Ascending aorta (tissue), 2 donors: Measurements from ENCODE around the gene CEACAM16. TPM values are rescaled to one million over a fixed set of nuclear protein-coding genes. Genes with fewer than 3 reads are reported as not detected.
A peak's percentile ranks its signal among the peaks of the same experiment; 100 is the strongest.

ENCODE experiments used
- DNase-seq, 2 donors: peaks; one replicate each; pipeline ENCODE4 v3.0.0-alpha.2; 2019; ENCODE audit warnings: low spot score in 2 of 2
- H3K27ac ChIP-seq, 2 donors: fragments of 200-600 bp; sonication (generic); one replicate each; pipeline ENCODE4 v1.5.1; 2016 to 2017; ENCODE audit warnings: mild to moderate bottlenecking in 1 of 2
- H3K27me3 ChIP-seq: fragments of 200-600 bp; sonication (generic); one replicate; pipeline ENCODE4 v1.5.1; 2017
- H3K36me3 ChIP-seq, 2 donors: fragments of 200-600 bp; sonication (generic); one replicate each; pipeline ENCODE4 v1.5.1; 2016
- H3K4me1 ChIP-seq, 2 donors: fragments of 200-600 bp; sonication (generic); one replicate each; pipeline ENCODE4 v1.5.1; 2016 to 2017; ENCODE audit warnings: mild to moderate bottlenecking in 1 of 2
- H3K4me3 ChIP-seq, 2 donors: fragments of 200-600 bp; sonication (generic); one replicate each; pipeline ENCODE4 v1.5.1; 2016 to 2017; ENCODE audit warnings: mild to moderate bottlenecking in 1 of 2
- H3K9me3 ChIP-seq, 2 donors: fragments of 200-600 bp; sonication (generic); one replicate each; pipeline ENCODE4 v1.5.1; 2016
- intact Hi-C: fragments of 100-400 bp; cut with DNase I; formaldehyde crosslinking; loops from one replicate; pipeline ENCODE4 v1.15.1; 2023
- total RNA-seq: library from RNA; depleted of rRNA; stranded (reverse); fragments of >200 nt; gene quantifications from one replicate; pipeline ENCODE4 v1.1.0, GENCODE V29; 2016
- TF ChIP-seq, protein P1 (sequence below), 3 experiments: fragments of 200-600 bp in 2 of 3; fragments of 450-650 bp in 1 of 3; sonication (generic) in 2 of 3; IDR thresholded peaks; one replicate each; pipeline ENCODE4 v1.5.1; 2016 to 2019; ENCODE audit warnings: antibody characterized with exemption in 3 of 3, mild to moderate bottlenecking in 1 of 3, moderate library complexity in 1 of 3

Gene CEACAM16
- total RNA-seq, 1 donor from 2014 or later: not detected

DNA sequence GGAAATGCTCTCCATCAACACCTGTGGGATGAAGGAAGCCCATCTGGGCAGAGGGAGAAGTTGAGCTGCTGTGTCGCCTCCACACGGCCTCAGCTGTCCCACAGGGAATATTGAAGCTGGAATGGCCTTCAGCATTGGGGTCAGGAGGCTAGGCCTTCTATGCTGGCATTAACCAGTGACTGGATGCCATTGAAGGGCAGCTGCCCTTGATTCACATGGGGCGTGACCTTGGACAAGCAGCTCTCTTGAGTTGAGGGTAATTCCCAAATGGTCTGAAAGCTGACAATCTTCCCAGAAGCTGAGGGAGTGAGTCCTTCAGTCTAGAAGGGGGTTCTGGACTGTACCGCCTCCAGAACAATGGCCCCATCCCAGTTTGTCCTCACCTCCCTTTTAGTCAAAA is 56.3 kb downstream of the CEACAM16 start:
- Histone ChIP-seq H3K27ac (peak overlapping the region; percentile 84 to 91), H3K27me3 (no peaks in the 10 kb centered on the region), H3K36me3 (peaks cover 13 to 18% of the 10 kb centered on the region in 2 donors), H3K4me1 (peaks cover 22 to 54% of the 10 kb centered on the region in 2 donors), H3K4me3 (no peak overlapping the region), H3K9me3 (no peaks in the 10 kb centered on the region)
- DNase-seq: no peak
- TF ChIP-seq, protein P1, sequence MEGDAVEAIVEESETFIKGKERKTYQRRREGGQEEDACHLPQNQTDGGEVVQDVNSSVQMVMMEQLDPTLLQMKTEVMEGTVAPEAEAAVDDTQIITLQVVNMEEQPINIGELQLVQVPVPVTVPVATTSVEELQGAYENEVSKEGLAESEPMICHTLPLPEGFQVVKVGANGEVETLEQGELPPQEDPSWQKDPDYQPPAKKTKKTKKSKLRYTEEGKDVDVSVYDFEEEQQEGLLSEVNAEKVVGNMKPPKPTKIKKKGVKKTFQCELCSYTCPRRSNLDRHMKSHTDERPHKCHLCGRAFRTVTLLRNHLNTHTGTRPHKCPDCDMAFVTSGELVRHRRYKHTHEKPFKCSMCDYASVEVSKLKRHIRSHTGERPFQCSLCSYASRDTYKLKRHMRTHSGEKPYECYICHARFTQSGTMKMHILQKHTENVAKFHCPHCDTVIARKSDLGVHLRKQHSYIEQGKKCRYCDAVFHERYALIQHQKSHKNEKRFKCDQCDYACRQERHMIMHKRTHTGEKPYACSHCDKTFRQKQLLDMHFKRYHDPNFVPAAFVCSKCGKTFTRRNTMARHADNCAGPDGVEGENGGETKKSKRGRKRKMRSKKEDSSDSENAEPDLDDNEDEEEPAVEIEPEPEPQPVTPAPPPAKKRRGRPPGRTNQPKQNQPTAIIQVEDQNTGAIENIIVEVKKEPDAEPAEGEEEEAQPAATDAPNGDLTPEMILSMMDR (IDR thresholded peaks at IDR 0.05): no peak
- intact Hi-C loops: loop anchor here (5.0 kb wide), 2 partner anchors 33 to 63 kb away; no protein-coding TSS in a partner anchor

DNA sequence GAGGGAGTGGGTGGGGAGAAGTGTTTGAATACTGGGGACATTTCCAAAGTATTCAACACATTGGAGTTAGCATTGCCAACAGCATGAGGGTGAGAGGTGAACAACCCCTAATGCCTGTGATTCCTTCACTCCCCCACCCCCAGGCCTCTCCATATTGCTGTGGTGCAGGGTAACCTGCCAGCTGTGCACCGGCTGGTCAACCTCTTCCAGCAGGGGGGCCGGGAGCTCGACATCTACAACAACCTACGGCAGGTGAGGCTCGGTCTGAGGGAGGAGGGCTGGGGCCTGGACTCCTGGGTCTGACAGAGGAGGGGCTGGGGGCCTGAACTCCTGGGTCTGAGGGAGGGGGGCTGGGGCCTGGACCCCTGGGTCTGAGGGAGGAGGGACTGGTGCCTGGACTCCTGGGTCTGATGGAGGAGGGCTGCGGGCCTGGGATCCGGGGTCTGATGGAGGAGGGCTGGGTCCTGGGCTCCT is 57.2 kb downstream of the CEACAM16 start:
- H3K4me1 ChIP-seq: peaks cover 20 to 54% of the 10 kb centered on the region in 2 donors
- H3K36me3 ChIP-seq: peaks cover 16 to 23% of the 10 kb centered on the region in 2 donors
- no peaks in the 10 kb centered on the region for H3K27me3 ChIP-seq
- intact Hi-C loops: loop anchor here (2.0 to 5.0 kb wide), 3 partner anchors 13 to 64 kb away; no protein-coding TSS in a partner anchor
- H3K27ac ChIP-seq: peak overlapping the region; percentile 84 to 91
- H3K9me3 ChIP-seq: no peaks in the 10 kb centered on the region
- TF ChIP-seq, protein P1 (IDR thresholded peaks at IDR 0.05): no peak
- DNase-seq: no peak
- H3K4me3 ChIP-seq: peak overlapping the region in 1 of 2 donors; percentile 60

DNA sequence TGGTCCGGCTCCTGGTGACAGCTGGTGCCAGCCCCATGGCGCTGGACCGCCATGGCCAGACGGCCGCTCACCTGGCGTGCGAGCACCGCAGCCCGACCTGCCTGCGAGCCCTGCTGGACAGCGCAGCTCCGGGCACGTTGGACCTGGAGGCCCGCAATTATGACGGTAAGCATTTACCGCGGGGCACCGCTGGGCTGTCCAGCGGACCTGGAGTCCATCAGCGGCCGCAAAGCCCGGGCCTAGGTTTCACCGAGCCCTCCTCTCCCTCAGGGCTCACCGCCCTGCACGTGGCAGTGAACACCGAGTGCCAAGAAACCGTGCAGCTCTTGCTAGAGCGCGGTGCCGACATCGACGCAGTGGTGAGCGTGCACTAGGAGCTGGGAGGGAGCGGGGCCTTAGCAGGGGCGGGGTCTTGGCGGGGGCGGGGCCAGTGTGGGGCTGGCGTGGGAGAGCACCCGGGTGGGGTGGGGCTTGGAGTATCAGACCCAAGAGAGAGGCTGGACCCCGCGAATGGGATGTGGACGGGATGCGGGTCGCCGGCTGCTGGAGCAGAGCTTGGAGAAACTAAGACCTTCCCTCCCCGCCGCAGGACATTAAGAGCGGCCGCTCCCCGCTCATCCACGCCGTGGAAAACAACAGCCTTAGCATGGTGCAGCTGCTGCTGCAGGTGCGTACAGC is 58.2 kb downstream of the CEACAM16 start:
- Histone ChIP-seq H3K27ac (peak overlapping the region; percentile 84 to 91), H3K36me3 (peaks cover 12 to 23% of the 10 kb centered on the region in 2 donors), H3K4me1 (peaks cover 20 to 53% of the 10 kb centered on the region in 2 donors), H3K4me3 (peak overlapping the region; percentile 59 to 60), H3K9me3 (no peaks in the 10 kb centered on the region), H3K27me3 (no peaks in the 10 kb centered on the region)
- TF ChIP-seq, protein P1 (IDR thresholded peaks at IDR 0.05): no peak
- peak in 1 of 2 donors; percentile 84 for DNase-seq
- intact Hi-C loops: loop anchor here (1.0 to 5.0 kb wide), 4 partner anchors 10 to 65 kb away; no protein-coding TSS in a partner anchor

DNA sequence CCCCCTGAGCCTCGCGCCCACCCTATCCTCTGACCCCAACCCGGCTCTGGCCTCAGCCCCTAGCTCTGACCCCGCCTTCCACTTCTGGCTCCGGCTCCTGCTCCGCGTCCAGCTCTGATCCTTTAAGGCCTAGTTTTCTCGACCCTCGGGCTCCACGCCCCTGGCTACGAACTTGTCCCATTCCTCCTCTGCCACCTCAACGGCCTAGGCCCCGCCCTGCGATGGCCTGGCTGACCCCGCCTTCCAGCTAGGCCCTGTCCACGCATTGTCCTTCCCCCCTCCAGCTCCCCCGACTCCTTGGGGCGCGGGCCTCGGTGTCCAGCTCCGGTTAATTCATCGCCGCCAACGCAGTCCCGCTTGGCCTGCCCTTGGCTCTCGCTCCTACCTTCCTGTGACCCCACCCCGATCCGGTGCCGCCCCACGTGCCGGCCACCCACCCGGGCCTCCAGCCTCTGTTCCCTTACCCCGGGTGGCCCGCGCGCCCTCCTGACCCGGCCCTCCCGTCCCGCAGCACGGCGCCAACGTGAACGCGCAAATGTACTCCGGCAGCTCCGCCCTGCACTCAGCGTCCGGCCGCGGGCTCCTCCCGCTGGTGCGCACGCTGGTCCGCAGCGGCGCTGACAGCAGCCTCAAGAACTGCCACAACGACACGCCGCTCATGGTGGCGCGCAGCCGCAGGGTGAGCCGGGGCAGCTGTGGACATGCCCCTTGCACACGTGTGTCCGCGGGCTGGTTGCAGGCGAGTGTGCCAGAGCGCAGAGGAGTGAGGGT is 59.0 kb downstream of the CEACAM16 start:
- Histone ChIP-seq H3K27ac (peak overlapping the region; percentile 84 to 91), H3K4me3 (peak overlapping the region; percentile 59 to 60), H3K4me1 (peaks cover 16 to 46% of the 10 kb centered on the region in 2 donors), H3K9me3 (no peaks in the 10 kb centered on the region), H3K36me3 (peaks cover 12 to 17% of the 10 kb centered on the region in 2 donors), H3K27me3 (no peaks in the 10 kb centered on the region)
- intact Hi-C loops: loop anchor here (1.0 to 5.0 kb wide), 4 partner anchors 11 to 66 kb away; no protein-coding TSS in a partner anchor
- TF ChIP-seq, protein P1 (IDR thresholded peaks at IDR 0.05): peak in 2 of 3 experiments; percentile 22 to 55
- DNase-seq: peak in 1 of 2 donors; percentile 83

DNA sequence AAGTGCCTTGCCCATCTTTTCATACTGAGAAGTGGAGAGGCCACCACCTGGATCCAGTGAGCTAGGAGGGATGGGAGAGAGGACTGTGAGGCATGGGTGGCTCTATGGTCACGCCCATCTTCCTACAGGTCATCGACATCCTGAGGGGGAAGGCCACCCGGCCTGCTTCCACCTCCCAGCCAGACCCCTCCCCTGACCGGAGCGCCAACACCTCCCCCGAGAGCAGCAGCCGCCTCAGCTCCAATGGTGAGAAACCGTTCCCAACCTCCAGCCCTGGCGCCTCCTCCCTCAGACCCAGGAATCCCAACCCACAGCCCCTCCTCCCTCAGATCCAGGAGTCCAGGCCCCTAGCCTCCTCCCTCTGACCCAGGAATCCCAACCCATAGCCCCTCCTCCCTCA is 59.6 kb downstream of the CEACAM16 start:
- Histone ChIP-seq H3K27me3 (no peaks in the 10 kb centered on the region), H3K36me3 (peaks cover 12 to 17% of the 10 kb centered on the region in 2 donors), H3K4me3 (peak overlapping the region; percentile 59 to 60), H3K27ac (peak overlapping the region; percentile 84 to 91), H3K4me1 (peaks cover 15 to 44% of the 10 kb centered on the region in 2 donors), H3K9me3 (no peaks in the 10 kb centered on the region)
- intact Hi-C loops: loop anchor here (5.0 kb wide), 2 partner anchors 36 to 66 kb away; no protein-coding TSS in a partner anchor
- TF ChIP-seq, protein P1 (IDR thresholded peaks at IDR 0.05): no peak
- no peak for DNase-seq
